Right atrium auricular region (tissue), 2 donors: ENCODE data around the gene OPRM1. TPM values are rescaled to one million over a fixed set of nuclear protein-coding genes. Genes with fewer than 3 reads are reported as not detected.

Source experiments
- DNase-seq: peaks from one replicate; pipeline ENCODE4 v3.0.0-alpha.2; 2019; ENCODE audit warnings: low spot score
- H3K27ac ChIP-seq, 2 donors: fragments of 200-600 bp; sonication (generic); 1 replicate in 1 of 2; 2 replicates in 1 of 2; pipeline ENCODE4 v1.5.1; 2016 to 2019
- H3K27me3 ChIP-seq, 2 donors: fragments of 200-600 bp; sonication (generic); one replicate each; pipeline versions ENCODE4 v1.5.1 to v1.6.0; 2017 to 2019
- H3K36me3 ChIP-seq: fragments of 200-600 bp; sonication (generic); one replicate; pipeline ENCODE4 v1.5.1; 2016
- H3K4me1 ChIP-seq, 2 donors: fragments of 200-600 bp; sonication (generic); one replicate each; pipeline versions ENCODE4 v1.5.1 to v1.6.0; 2017 to 2019
- H3K4me3 ChIP-seq, 2 donors: fragments of 200-600 bp; sonication (generic); 1 replicate in 1 of 2; 2 replicates in 1 of 2; pipeline ENCODE4 v1.5.1; 2017 to 2019; ENCODE audit warnings: mild to moderate bottlenecking in 1 of 2, moderate library complexity in 1 of 2
- H3K9me3 ChIP-seq, 2 donors: fragments of 200-600 bp; sonication (generic); one replicate each; pipeline ENCODE4 v1.5.1; 2019
- CTCF ChIP-seq, 2 donors: fragments of 200-600 bp; sonication (generic); IDR thresholded peaks; one replicate each; pipeline ENCODE4 v1.5.1; 2019; ENCODE audit warnings: antibody characterized with exemption in 2 of 2
- total RNA-seq, 2 donors: library from RNA; depleted of rRNA; stranded (reverse); fragments of >200 nt; gene quantifications; one replicate each; pipeline ENCODE4 v1.1.0, GENCODE V29; 2016

The OPRM1 gene
- total RNA-seq, 2 donors from 2014 or later, result not detected

GRCh38 chr6:154001494-154002285, 37.4 kb upstream of the OPRM1 start:
- Histone ChIP-seq H3K27me3 (no peaks in the 10 kb centered on the region), H3K36me3 (no peaks in the 10 kb centered on the region), H3K4me3 (no peak overlapping the region), H3K9me3 (no peaks in the 10 kb centered on the region), H3K4me1 (no peaks in the 10 kb centered on the region), H3K27ac (no peak overlapping the region)
- TF ChIP-seq CTCF (IDR thresholded peaks at IDR 0.05), result no peak
- DNase-seq, result no peak

DNA sequence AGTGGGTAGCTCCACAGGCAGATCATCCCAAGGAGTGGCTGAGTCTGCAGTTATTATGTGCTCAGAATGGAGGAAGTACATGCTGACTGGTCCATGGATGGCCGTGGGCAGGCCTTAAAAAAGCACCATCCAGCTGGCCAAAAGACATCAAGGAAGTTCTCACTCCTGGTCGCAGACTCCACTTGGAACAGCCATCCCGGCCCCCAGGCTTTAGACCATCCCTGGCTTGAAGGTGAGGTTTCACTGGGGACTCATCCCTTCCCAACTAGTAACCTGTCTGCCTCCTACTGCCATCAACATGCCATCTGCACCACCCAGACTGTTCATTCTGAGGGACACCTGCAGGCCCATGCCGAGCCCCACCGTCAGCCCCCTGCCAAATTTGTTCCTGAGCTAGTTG, 36.1 kb upstream of the OPRM1 start:
- H3K4me3 ChIP-seq, result no peak overlapping the region

GRCh38 chr6:154010371-154010770, 28.7 kb upstream of the OPRM1 start:
- no peaks in the 10 kb centered on the region for H3K27me3 ChIP-seq
- H3K27ac ChIP-seq, result no peak overlapping the region
- no peaks in the 10 kb centered on the region for H3K36me3 ChIP-seq
- H3K4me1 ChIP-seq, result no peaks in the 10 kb centered on the region
- TF ChIP-seq CTCF (IDR thresholded peaks at IDR 0.05), result no peak
- peaks cover 0 to 6% of the 10 kb centered on the region in 2 donors for H3K9me3 ChIP-seq
- DNase-seq, result no peak
- H3K4me3 ChIP-seq, result no peak overlapping the region

More for the DNA sequence above, 36.1 kb upstream of the OPRM1 start:
- H3K9me3 ChIP-seq, result no peaks in the 10 kb centered on the region
- no peak for DNase-seq
- TF ChIP-seq CTCF (IDR thresholded peaks at IDR 0.05), result no peak
- no peaks in the 10 kb centered on the region for H3K27me3 ChIP-seq
- H3K4me1 ChIP-seq, result no peaks in the 10 kb centered on the region
- H3K27ac ChIP-seq, result no peak overlapping the region
- no peaks in the 10 kb centered on the region for H3K36me3 ChIP-seq

GRCh38 chr6:154012852-154013251, 26.2 kb upstream of the OPRM1 start:
- no peak for TF ChIP-seq CTCF (IDR thresholded peaks at IDR 0.05)
- H3K27me3 ChIP-seq, result no peaks in the 10 kb centered on the region
- DNase-seq, result no peak
- no peaks in the 10 kb centered on the region for H3K36me3 ChIP-seq
- no peaks in the 10 kb centered on the region for H3K4me1 ChIP-seq
- peaks cover 0 to 6% of the 10 kb centered on the region in 2 donors for H3K9me3 ChIP-seq
- H3K4me3 ChIP-seq, result no peak overlapping the region
- no peak overlapping the region for H3K27ac ChIP-seq

GRCh38 chr6:154017786-154018185, 21.3 kb upstream of the OPRM1 start:
- Histone ChIP-seq H3K4me1 (no peaks in the 10 kb centered on the region), H3K36me3 (no peaks in the 10 kb centered on the region), H3K4me3 (no peak overlapping the region), H3K9me3 (no peaks in the 10 kb centered on the region), H3K27ac (no peak overlapping the region), H3K27me3 (no peaks in the 10 kb centered on the region)
- no peak for DNase-seq
- no peak for TF ChIP-seq CTCF (IDR thresholded peaks at IDR 0.05)

DNA sequence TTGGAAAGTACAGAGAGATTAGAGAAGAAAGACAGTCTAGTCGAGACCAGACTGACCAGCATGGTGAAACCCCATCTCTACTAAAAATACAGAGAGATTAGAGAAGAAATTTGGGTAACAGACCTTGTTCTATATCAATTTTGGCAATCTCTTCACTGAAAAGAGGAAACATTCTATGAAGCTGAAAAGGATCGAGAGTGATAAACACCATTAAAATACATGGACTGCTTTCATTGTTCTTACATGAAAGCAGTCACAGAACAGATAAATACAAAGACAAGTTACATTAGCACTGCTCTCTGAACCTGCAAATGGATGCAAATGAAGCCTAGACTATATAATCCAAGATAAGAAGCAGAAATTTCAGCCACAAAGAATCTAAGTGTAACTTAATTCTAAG, 8.4 kb upstream of the OPRM1 start:
- no peak for DNase-seq
- no peak for TF ChIP-seq CTCF (IDR thresholded peaks at IDR 0.05)
- Histone ChIP-seq H3K4me3 (no peak overlapping the region), H3K27ac (no peak overlapping the region), H3K36me3 (no peaks in the 10 kb centered on the region), H3K9me3 (no peaks in the 10 kb centered on the region), H3K4me1 (no peaks in the 10 kb centered on the region), H3K27me3 (no peaks in the 10 kb centered on the region)
